Mucosa of gallbladder (tissue), 1 donor: ENCODE data around the gene LPGAT1. TPM values are rescaled to one million over a fixed set of nuclear protein-coding genes. Genes with fewer than 3 reads are reported as not detected.
"Not testable (repeated sequence)": the region's sequence is repeated elsewhere in the genome, so short reads cannot be mapped to it uniquely, and the experiment has no call there.

Experiments
- DNase-seq: peaks from one replicate; pipeline ENCODE4 v3.0.0-alpha.2; 2020; ENCODE audit warnings: low spot score
- total RNA-seq: library from RNA; stranded (reverse); gene quantifications from one replicate; pipeline ENCODE4 v1.2.1, GENCODE V29; 2021
- donor health status: DM: no; HTN: no; CAD: no.

LPGAT1 gene
- total RNA-seq, 1 donor from 2014 or later, result 51.4 TPM

DNA sequence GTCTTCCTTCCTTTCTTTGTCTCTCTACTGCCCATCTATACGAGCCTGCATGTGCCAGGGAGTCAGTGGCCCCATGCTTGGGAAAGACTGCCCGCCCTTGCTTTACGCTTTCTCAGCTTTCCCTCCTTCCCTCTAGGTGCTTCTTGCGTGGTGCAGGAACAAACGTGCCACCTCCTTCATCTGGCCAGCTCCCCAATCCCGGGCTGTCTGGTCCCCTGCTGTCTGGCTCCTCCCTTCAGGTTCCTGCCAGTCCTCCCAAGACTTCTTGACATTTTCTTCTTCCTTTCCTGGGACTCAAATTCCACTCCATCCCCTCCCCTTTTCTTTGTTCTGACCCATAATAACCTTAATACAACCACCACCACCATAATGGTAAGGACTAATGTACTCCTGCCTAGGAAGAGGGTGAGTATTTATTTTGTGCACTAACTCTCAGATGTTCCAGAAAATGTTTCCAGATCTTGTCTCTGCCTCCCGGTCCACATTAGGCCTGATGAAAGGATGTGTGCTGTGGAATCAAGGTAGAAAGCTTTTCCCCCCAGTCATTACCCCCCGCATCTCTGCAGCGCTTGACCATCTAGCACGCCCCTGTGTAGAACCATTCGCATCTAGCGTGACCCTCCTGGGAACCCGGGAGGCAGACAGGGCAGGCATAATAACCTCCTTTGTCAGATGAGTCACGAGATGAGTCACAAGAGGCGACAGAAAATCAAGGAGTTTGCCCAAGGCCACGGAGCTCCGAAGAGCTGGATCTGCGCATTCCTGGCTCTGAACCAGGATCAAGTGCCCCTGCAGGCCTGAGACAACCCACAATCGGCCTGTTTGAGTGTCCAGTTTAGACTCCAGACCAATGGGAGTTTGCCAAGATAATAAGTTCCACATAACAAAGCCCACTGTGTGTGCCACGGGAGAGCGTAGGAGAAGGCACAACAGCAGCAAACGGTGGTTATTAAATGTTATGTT, 95.1 kb downstream of the LPGAT1 start:
- DNase-seq, result peak; percentile 80

DNA sequence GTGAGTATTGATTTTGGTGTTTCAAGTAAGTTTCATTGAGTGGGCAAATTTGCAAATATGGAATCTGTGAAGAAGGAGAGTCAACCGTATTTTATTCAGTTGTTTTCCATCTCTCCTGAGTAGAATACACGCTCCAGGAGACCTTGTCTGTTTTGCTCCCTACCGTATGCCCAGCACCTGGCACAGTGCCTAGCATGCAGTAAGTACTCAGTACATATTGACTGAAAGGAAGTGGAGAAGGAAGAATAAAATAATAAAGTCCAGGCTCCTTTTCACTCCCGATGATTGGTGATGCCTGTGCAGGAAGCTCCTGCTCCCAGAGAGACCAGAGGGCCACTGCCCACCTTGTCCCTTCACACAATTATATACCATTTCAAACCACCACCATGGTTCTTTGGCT, 95.8 kb downstream of the LPGAT1 start:
- peak; percentile 68 for DNase-seq

DNA sequence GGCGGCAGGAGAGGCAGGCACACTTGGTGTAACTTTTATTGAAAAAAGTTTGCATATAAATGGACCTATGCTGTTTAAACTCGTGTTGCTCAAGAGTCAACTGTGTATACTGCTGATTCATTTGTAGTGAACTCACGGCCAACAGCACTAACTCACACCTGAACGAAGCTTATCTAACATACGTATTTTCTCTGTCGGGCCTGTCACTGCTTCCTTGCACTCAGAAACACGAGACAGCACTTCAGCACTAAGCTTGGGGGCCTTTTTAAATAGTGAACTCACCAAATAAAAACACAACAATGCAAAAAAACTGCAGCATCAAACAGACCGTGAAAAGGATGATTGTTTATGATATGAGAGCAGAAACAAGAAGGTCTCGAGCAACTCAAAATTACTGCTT, 96.2 kb downstream of the LPGAT1 start:
- no peak for DNase-seq

DNA sequence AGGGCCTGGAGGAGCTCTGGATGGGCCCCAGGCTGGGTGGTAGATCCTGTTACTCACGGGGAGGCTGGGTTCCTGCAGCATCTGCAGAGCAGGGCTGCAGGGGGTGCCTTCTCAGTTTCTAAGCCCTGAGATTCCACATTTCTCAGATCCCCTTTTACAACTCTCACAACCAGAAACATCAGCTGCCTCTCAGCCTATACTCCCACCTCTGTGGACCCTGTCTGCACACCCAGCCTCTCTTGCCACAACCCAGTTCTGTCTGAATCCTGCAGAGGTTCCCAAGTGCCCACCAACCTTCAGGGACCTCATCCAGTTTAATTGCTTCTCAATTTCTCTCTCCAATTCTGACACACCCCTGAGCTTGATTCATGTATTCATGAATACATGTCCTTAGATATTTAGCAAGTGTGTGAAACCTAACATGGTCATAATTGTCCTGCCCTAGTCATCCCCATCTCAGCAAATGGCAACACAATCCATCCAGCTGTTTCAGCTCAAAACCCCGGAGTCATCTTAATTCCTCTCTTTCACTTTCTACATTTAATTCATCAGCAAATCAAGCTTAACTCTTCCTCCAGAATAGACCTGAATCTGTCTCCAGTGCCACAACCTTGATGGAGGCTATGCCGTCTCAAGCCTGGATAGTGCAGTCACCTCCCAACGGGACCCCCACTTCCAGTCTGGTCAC, 98.1 kb downstream of the LPGAT1 start:
- no peak for DNase-seq

DNA sequence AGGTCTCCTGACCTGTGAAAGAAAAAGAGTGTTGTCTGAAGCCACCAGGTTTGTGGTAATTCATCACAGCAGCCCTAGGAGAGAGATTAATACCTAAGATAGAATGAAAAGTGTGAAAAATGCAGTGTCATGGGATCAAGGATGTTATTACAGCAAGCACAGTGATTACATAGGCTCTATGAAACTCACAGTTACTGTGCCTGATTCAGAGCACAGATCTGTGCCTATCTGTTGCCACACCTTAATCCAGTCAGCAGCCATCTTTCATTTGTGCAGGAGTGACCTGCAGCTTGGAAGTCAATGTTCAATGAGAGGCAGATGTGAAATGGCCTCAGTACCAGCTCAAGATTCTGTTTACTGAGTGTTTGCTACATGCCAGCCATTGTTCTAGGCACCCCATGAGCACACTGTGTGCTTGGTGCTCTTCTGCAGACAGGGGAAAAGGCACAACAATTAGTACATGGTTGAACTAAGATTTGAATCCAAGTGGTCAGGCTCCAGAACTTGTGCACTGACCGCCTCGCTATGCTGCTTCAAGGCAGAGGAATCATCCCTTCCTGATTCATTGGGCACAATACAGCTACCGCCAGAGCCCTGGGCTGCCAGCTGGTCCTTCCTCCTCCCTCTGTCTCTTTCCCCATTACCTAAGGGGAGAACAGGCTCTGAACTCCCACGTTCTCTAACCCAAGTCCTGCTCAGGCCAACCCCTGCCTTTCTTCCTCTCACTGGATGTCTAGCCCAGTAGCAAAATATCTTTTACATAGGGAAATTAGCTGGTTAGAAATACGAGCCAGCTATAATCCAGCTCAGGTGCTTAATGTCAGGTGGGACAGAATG, 98.9 kb downstream of the LPGAT1 start:
- no peak for DNase-seq

DNA sequence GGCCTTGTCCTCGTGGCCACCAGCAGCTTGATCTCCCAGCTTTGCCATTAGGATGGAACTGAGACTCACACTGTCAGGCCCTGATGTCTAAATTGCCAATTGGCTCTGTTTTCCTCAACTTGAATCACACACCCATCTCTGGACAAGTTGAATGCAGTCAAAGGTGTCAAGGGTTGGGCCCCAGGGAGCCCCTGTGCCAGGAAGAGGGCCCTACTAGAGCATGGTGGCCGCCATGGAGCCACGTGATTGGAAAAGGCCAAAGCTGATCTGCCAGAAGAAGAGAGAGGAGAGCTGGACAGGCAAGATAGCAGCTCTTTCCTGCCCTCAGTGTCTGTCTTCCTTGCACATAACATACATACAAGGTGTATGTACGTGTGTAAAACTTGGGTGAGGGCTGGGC, 100.2 kb downstream of the LPGAT1 start:
- DNase-seq, result no peak

DNA sequence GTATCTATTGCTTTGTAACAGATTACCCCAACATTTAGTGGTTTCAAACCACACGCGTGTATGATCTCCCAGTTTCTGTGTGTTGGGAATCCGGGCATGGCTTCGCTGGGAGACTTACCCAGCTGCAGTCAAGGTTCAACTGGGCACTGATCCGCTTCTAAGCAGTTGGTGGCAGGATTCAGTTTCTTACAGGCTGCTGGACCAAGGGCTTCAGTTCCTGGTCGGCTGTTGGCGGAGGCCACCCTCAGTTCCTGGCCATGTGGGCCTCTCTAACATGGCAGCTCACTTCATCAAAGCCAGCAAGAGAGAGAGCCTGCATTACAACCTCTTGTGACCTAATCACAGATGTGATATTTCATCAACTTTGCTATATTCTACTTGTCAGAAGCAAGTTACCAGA, 101.3 kb downstream of the LPGAT1 start:
- DNase-seq, result no peak

DNA sequence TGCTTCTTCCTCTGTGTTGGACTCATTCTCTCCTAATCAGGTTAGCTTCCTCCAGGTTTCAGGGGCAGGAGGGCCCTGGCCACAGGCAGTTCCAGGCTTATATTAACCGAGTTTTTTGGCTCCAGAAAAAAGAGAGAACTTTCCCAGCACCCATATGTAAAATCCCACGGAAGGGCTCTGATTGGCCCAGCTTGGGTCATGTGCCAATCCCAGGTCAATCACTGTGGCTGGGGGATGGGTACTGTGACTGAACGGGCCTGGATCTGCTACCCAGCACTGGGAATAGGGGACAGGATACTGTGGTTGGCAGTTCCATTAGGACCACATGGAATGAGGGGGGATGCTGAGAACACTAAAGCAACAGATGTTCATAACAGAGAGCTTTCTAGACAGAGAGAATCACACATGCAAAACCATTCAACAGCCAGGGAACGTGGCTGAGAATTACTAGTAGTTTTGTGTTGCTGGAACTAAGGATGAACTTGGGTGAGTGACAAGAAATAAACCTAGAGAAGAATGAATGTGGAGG, 104.0 kb downstream of the LPGAT1 start:
- no peak for DNase-seq

DNA sequence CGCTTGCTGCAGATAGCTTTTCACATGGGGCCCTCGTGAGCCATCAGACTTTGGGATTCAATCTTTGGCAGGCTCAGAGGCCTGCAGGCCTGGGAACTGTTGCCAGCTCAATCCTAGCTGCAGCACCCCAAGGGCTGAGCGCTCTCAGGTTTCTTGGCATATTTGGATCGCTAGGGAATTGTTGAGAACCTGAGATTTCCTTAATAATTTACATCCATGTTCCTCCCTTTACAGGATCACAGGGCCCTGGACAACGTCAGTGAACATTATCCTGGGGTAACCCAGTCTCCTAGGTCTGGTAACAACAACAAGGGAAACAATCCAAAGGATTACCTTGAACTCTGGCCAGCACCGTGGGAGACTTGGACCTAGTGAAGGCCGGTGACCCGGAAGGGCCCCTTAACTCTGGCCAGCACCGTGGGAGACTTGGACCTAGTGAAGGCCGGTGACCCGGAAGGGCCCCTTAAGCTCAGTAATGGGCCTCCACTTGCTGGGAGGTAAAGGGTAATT, 105.8 kb downstream of the LPGAT1 start:
- no peak for DNase-seq

DNA sequence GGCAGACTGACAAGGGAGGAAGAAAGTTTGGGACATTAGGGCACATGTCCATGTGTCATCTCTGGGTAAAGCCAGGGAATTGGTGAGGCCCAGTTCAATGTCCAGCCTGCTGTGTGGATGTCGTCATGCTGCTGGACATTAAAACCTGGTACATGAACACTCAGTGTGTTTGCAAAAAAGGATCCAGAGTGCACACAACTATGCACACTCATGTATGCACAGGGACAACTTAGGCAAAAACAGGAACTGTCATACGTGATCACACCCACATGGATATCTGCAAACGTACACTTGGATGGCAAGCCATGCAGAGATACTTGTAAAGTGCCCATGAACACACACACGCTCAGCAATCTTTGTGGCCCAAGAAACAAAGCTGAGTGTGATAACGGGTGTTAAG, 107.3 kb downstream of the LPGAT1 start:
- DNase-seq, result no peak

DNA sequence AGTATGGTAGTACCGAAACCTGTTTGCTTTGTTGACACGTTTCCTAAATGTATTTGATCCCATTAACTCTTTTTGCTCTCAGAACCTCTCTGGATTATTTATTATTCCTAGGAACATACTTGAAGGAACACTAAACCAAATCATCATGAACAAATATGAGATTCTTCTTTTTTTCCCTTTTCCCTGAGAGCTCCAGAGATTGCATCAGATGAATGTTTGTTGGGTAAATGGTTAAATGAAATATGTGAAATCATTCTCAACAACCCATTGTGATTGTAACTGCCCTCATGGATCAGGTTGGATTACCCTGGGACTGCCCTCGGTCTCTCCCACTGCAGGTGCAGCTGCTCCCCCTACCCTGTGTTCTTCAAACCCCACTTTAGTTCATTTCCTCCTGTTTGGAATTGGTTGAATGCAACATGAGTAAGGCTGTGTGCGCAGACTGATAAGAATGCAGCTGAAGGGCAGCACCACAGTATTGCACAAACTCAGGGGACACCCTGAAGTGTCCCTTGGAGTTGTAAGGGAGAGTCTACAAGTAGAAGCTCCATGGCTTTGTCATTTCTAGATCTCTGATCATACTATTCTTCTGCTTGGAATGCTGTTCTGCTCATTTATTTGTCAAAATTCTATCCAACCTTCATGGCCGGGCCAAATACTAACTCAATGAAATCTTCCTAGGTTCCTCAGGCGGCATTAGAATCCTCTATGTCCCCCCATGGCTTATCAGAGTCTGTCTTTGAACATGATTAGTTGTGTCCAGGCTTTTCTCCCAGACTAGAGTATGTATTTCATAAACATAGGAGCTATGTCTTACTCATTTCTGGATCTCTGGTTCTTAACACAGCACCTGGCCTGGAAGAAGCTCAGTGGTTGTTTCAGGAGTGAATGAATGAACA, 108.0 kb downstream of the LPGAT1 start:
- DNase-seq, result no peak

DNA sequence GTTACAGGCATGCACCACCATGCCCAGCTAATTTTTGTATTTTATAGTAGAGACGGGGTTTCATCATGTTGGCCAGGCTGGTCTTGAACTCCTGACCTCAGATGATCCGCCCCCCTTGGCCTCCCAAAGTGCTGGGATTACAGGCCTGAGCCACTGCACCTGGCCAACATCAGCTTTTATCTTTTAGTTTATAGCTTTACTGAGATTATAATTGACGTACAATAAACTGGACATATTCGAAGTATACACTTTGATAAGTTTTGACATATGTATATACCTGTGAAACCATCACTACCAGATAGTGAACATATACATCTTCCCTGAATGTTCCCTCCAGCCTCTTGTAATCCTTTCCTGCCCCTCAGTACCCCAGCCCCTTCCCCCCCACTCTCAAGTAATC, 114.0 kb downstream of the LPGAT1 start:
- not testable (repeated sequence) for DNase-seq

DNA sequence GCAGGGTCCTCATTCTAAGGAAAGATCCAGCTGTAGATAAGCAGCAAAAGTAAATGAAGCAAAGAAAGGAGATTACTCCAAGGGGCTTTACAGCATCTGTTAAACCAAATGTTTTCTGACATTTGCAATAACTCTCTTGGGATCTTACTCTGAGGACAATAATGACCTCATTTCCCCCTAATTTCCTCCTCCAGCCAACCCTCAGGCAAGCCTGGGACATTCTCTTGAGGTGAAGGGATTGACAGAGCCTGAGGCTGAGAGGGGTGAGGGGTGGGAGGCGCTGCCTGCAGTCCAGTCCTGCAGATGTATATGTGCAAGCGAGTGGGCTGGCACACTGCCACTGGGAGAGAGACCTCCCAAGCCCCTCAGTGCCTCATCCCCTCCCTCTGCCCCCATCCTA, 114.6 kb downstream of the LPGAT1 start:
- no peak for DNase-seq

DNA sequence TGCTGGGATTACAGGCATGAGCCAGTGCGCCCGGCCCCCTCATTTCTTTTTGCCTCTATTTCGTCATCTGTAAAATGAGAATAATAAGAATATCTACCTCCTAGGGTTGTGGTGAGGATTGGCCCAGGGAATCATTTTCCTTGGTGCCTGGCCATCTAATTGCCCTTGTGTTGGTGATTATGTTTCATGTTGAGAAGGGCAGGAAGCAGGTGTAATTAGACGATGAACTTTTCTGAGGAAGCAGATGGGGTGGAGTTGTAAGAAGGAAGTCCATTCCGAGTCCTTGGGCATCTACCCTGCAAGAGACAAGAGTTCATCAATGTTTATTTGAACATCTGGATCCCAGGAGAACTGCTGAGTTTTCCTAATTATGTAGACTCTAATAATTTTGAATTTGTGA, 116.4 kb downstream of the LPGAT1 start:
- DNase-seq, result no peak

DNA sequence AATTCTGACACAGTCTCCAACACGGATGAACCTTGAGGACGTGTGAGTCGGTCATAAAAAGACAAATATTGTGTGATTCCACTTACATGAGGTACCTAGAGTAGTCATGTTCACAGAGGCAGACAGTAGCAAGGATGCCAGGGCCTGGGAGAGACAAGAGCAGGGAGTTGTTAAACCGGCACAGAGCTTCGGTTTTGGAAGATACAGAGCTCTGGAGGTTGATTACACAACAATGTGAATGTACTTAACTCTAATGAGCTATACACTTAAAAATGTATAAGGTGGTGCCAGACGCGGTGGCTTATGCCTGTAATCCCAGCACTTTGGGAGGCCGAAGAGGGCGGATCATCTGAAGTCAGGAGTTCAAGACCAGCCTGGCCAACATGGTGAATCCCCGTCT, 117.3 kb downstream of the LPGAT1 start:
- DNase-seq, result no peak

DNA sequence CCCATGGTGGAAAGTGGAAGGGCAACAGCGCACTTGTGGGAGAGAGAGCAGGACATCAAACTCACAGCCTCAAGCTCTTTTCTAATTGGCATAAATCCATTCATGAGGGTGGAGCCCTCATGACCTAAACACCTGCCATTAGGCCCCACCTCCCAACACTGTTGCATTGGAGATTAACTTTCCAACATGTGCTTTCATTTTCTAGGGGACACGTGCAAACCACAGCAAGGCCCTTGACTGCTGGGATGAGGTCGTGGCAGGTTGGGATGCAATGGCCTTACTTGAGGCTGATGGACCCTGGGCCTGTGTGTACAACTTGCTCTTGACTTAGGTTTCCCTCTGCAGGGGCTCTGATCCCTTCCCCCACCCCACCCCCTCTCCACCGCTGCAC, 119.3 kb downstream of the LPGAT1 start:
- DNase-seq, result no peak

DNA sequence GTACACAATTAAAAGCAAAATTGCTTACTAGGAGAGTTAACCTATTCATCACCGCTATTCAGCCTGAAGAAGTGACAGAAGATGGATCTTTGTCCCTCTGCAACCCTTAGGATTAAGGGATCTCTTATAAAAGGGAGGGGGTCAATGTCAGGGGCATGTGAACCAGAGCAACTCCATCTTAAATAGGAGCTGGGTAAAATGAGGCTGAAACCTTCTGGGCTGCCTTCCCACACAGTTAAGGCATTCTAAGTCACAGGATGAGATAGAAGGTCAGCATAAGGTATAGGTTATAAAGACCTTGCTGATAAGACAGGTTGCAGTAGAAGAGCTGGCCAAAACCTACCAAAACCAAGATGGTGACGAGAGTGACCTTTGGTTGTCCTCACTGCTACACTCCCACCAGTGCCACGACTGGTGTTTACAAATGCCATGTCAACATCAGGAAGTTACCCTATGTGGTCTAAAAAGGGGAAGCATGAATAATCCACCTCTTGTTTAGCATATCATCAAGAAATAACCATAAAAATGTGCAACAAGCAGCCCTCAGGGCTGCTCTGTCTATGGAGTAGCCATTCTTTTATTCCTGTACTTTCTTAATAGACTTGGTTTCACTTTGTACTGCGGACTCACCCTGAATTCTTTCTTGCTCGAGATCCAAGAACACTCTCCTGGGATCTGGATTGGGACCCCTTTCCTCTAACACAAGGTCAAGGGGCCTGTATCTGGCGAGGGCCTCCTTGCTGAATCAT, 119.8 kb downstream of the LPGAT1 start:
- DNase-seq, result no peak

DNA sequence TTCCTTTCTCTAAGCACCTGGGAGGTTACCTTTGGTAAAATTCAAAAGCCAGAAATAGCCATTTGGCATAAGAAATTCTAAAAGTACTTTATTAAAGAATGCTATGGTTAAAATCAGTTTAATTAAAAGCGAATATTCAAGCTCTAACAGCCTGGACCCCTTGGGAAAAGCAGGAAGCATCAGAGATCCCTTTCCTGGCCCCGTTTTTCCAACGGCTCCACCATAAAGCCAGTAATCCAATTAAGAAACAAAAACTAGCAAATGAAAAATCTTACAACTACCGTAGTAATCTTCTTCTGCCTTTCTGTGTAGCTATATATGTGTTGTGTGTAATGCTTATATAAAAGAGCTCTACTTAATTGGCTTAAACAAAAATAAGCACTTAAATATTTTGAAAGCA, 121.6 kb downstream of the LPGAT1 start:
- DNase-seq, result no peak

DNA sequence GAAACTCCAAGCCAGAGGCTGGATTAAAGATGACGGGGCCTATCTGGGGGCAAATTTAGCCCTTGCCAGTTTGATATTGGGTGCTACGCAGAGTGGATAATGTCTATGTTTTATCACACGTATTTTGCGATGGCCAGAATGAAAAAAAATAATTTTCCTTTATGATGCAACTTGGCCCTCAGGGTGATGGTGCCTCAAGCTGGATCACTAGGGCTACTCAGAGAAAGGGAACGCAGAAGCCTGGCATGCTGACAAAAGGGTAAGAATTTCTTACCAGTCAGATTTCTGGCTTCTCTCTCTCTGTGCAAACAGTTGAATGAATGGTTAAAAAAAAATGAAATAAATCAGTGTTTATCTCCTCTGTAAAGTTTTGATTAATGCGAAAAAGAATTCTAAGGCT, 122.6 kb downstream of the LPGAT1 start:
- DNase-seq, result no peak
